Liver (tissue), 9 donors: Measurements from ENCODE around the gene UQCR10. TPM values are rescaled to one million over a fixed set of nuclear protein-coding genes. Genes with fewer than 3 reads are reported as not detected.

Experiments used
- DNase-seq: peaks from one replicate; pipeline ENCODE4 v3.0.0-alpha.2; 2017; ENCODE audit warnings: low spot score
- H3K27ac ChIP-seq, 2 donors: one replicate each; pipeline ENCODE4 v1.7.0; 2013; ENCODE audit warnings: inconsistent platforms in 2 of 2, low read length in 2 of 2, control low read depth in 1 of 2, low read depth in 1 of 2, mild to moderate bottlenecking in 1 of 2
- H3K27me3 ChIP-seq, 4 donors: one replicate each; pipeline versions ENCODE4 v1.6.1 to v1.7.0; 2013; ENCODE audit warnings: low read length in 3 of 4, inconsistent platforms in 1 of 4, mild to moderate bottlenecking in 1 of 4, moderate library complexity in 1 of 4; ENCODE audit not compliant: control insufficient read depth in 4 of 4, insufficient read depth in 4 of 4
- H3K36me3 ChIP-seq, 4 donors: one replicate each; pipeline versions ENCODE4 v1.6.1 to v1.7.0; 2013; ENCODE audit warnings: low read length in 3 of 4, mild to moderate bottlenecking in 3 of 4, low read depth in 1 of 4, moderate library complexity in 1 of 4; ENCODE audit not compliant: control insufficient read depth in 4 of 4, insufficient read depth in 3 of 4
- H3K4me1 ChIP-seq, 4 donors: one replicate each; pipeline versions ENCODE4 v1.6.1 to v1.7.0; 2013; ENCODE audit warnings: low read length in 3 of 4, mild to moderate bottlenecking in 3 of 4, moderate library complexity in 1 of 4; ENCODE audit not compliant: control insufficient read depth in 4 of 4, insufficient read depth in 4 of 4
- H3K4me3 ChIP-seq, 3 donors: one replicate each; pipeline versions ENCODE4 v1.6.1 to v1.7.0; 2013; ENCODE audit warnings: low read length in 3 of 3, control low read depth in 1 of 3, low read depth in 1 of 3, mild to moderate bottlenecking in 1 of 3
- H3K9ac ChIP-seq, 2 donors: one replicate each; pipeline ENCODE4 v1.7.0; 2013; ENCODE audit warnings: low read length in 2 of 2, mild to moderate bottlenecking in 2 of 2, moderate library complexity in 2 of 2, control low read depth in 1 of 2, low read depth in 1 of 2
- H3K9me3 ChIP-seq, 4 donors: one replicate each; pipeline versions ENCODE4 v1.6.1 to v1.7.0; 2013; ENCODE audit warnings: low read length in 3 of 4; ENCODE audit not compliant: control insufficient read depth in 4 of 4
- ATF3 ChIP-seq: IDR thresholded peaks from 2 replicates; pipeline ENCODE4 v1.6.1; 2016; ENCODE audit warnings: antibody characterized with exemption
- CTCF ChIP-seq: fragments of 150-350 bp; IDR thresholded peaks from 2 replicates; pipeline ENCODE4 v1.5.1; 2017; ENCODE audit warnings: improper control_type of control experiment, low read depth, low read length; ENCODE audit not compliant: missing input control
- EGR1 ChIP-seq, 2 donors: IDR thresholded peaks; 2 replicates each; pipeline ENCODE4 v1.6.1; 2016 to 2018; ENCODE audit warnings: antibody characterized with exemption in 2 of 2, low read depth in 2 of 2
- FOXA1 ChIP-seq: IDR thresholded peaks from 2 replicates; pipeline ENCODE4 v1.6.1; 2016; ENCODE audit warnings: antibody characterized with exemption
- FOXA2 ChIP-seq: IDR thresholded peaks from 2 replicates; pipeline ENCODE4 v1.6.1; 2016; ENCODE audit warnings: antibody characterized with exemption
- GABPA ChIP-seq, 2 donors: IDR thresholded peaks in 1 of 2; conservative IDR thresholded peaks in 1 of 2; 2 replicates each; pipeline ENCODE4 v1.6.1; 2016; ENCODE audit warnings: antibody characterized with exemption in 2 of 2, mild to moderate bottlenecking in 1 of 2, moderate library complexity in 1 of 2
- HNF4A ChIP-seq, 2 donors: conservative IDR thresholded peaks; 2 replicates each; pipeline ENCODE4 v1.6.1; 2016; ENCODE audit warnings: antibody characterized with exemption in 2 of 2, mild to moderate bottlenecking in 2 of 2
- HNF4G ChIP-seq: IDR thresholded peaks from 2 replicates; pipeline ENCODE4 v1.6.1; 2016; ENCODE audit warnings: antibody characterized with exemption
- MAX ChIP-seq: IDR thresholded peaks from 2 replicates; pipeline ENCODE4 v1.6.1; 2016; ENCODE audit warnings: antibody characterized with exemption
- NR2F2 ChIP-seq: IDR thresholded peaks from 2 replicates; pipeline ENCODE4 v1.6.1; 2016; ENCODE audit warnings: antibody characterized with exemption
- RAD21 ChIP-seq, 2 donors: IDR thresholded peaks; 2 replicates each; pipeline ENCODE4 v1.6.1; 2016; ENCODE audit warnings: antibody characterized with exemption in 2 of 2, mild to moderate bottlenecking in 2 of 2
- REST ChIP-seq: IDR thresholded peaks from 2 replicates; pipeline ENCODE4 v1.6.1; 2016; ENCODE audit warnings: antibody characterized with exemption, mild to moderate bottlenecking
- RXRA ChIP-seq, 2 donors: IDR thresholded peaks; 2 replicates each; pipeline ENCODE4 v1.6.1; 2017 to 2018; ENCODE audit warnings: antibody characterized with exemption in 2 of 2, mild to moderate bottlenecking in 1 of 2
- SP1 ChIP-seq: IDR thresholded peaks from 2 replicates; pipeline ENCODE4 v1.6.1; 2018; ENCODE audit warnings: antibody characterized with exemption, mild to moderate bottlenecking
- TAF1 ChIP-seq: conservative IDR thresholded peaks from 2 replicates; pipeline ENCODE4 v1.6.1; 2016; ENCODE audit warnings: antibody characterized with exemption, mild to moderate bottlenecking
- YY1 ChIP-seq: IDR thresholded peaks from 2 replicates; pipeline ENCODE4 v1.6.1; 2016; ENCODE audit warnings: antibody characterized with exemption, mild to moderate bottlenecking
- ZBTB33 ChIP-seq: IDR thresholded peaks from 2 replicates; pipeline ENCODE4 v1.6.1; 2016; ENCODE audit warnings: antibody characterized with exemption
- WGBS: extraction: QIAGEN DNeasy Blood & Tissue Kit; methylation state at CpG from one replicate; pipeline ENCODE4 v1.1.7; 2013; 5-methylcytosine and 5-hydroxymethylcytosine counted together
- polyA plus RNA-seq, 2 donors: library from polyadenylated mRNA; stranded (reverse) in 1 of 2; unstranded in 1 of 2; fragments of 200-250 nt in 1 of 2; fragments of >200 nt in 1 of 2; fragmentation: Nextera tagmentation in 1 of 2; extraction: Ambion mirVana in 1 of 2; gene quantifications; one replicate each; pipeline versions ENCODE4 v1.2.1 to v1.2.3, GENCODE V29; 2013 to 2015
- total RNA-seq, 2 donors: library from RNA; depleted of rRNA; stranded (reverse); fragments of >200 nt; gene quantifications; one replicate each; pipeline ENCODE4 v1.2.3, GENCODE V29; 2014
- donor health status: healthy.
- donor health status: healthy.
- donor health status: healthy.
- donor health status: healthy.
- donor health status: healthy.

UQCR10 gene
- total and polyA plus RNA-seq, 4 donors: 40.2 to 243 (median 102) TPM

GRCh38 chr22:29738118-29738815, 28.9 kb upstream of the UQCR10 start:
- no peaks in the 10 kb centered on the region for H3K4me1 ChIP-seq
- H3K36me3 ChIP-seq: peaks cover 2 to 32% (median 7%) of the 10 kb centered on the region in 4 donors
- 88% methylated on average over 15 of the region's 15 CpGs for WGBS
- H3K4me3 ChIP-seq: no peak overlapping the region
- no peak for DNase-seq
- no peak overlapping the region for H3K27ac ChIP-seq
- TF ChIP-seq EGR1 (IDR thresholded peaks at IDR 0.05; ENCODE audit: low read depth in 2 of 2): no peak
- TF ChIP-seq RXRA (IDR thresholded peaks at IDR 0.05): no peak
- no peak for TF ChIP-seq SP1
- no peak for TF ChIP-seq RAD21 (IDR thresholded peaks at IDR 0.05)
- no peak for TF ChIP-seq MAX
- no peak for TF ChIP-seq ATF3
- no peak for TF ChIP-seq ZBTB33
- TF ChIP-seq GABPA (IDR thresholded peaks at IDR 0.05 in 1 of 2, conservative IDR thresholded peaks at IDR 0.05 in 1 of 2): no peak
- TF ChIP-seq HNF4A (conservative IDR thresholded peaks at IDR 0.05): no peak
- TF ChIP-seq FOXA1: no peak
- no peak for TF ChIP-seq YY1
- no peak for TF ChIP-seq TAF1
- TF ChIP-seq FOXA2: no peak
- TF ChIP-seq REST: no peak
- no peak for TF ChIP-seq NR2F2
- no peaks in the 10 kb centered on the region for H3K9me3 ChIP-seq
- H3K27me3 ChIP-seq: no peaks in the 10 kb centered on the region
- H3K9ac ChIP-seq: no peak overlapping the region

- 93% methylated on average over 17 of the region's 17 CpGs for WGBS
- H3K4me3 ChIP-seq: no peak overlapping the region
- no peak overlapping the region for H3K9ac ChIP-seq
- H3K9me3 ChIP-seq: no peaks in the 10 kb centered on the region
- no peaks in the 10 kb centered on the region for H3K4me1 ChIP-seq
- H3K27ac ChIP-seq: no peak overlapping the region
- H3K27me3 ChIP-seq: no peaks in the 10 kb centered on the region
- TF ChIP-seq GABPA (IDR thresholded peaks at IDR 0.05 in 1 of 2, conservative IDR thresholded peaks at IDR 0.05 in 1 of 2) (no peak), EGR1 (IDR thresholded peaks at IDR 0.05; ENCODE audit: low read depth in 2 of 2) (no peak), HNF4G (no peak), CTCF (no peak), MAX (no peak), SP1 (no peak), RXRA (IDR thresholded peaks at IDR 0.05) (no peak), NR2F2 (no peak), TAF1 (no peak), RAD21 (IDR thresholded peaks at IDR 0.05) (no peak), YY1 (no peak), ATF3 (no peak), FOXA2 (no peak)
- DNase-seq: no peak
- H3K36me3 ChIP-seq: peaks cover 0 to 31% (median 5%) of the 10 kb centered on the region in 4 donors
These were observed 27.8 kb upstream of the UQCR10 start for GRCh38 chr22:29739346-29739875.
